K562 (cell line): ENCODE results near the gene CYB5R4. TPM values are rescaled to one million over a fixed set of nuclear protein-coding genes. Genes with fewer than 3 reads are reported as not detected.

Experiments used
- ATAC-seq: fragments of 200-7000 bp; cut with Tn5 transposase; 3 replicates; pipeline ENCODE4 v1.9.1; 2020; ENCODE audit warnings: moderate library complexity
- BruUV-seq: library from RNA; stranded (reverse); fragments of 400-500 nt; replicated peaks from 2 replicates; lab custom pipeline; 2021; lab: Mats Ljungman, UMichigan
- CTCF ChIA-PET: fragments of 300-600 bp; formaldehyde crosslinking; extraction: SDS; loops from one replicate; lab custom pipeline; 2021; ENCODE audit warnings: low intra/inter-chr PET ratio; lab: Yijun Ruan, JAX
- POLR2A ChIA-PET: fragments of 300-600, 350-650 bp; sonication (Branson Sonifier 250); formaldehyde crosslinking; extraction: SDS; loops from one replicate; lab custom pipeline; 2021; ENCODE audit warnings: antibody characterized with exemption, inconsistent platforms; lab: Yijun Ruan, JAX
- DNase-seq, 4 experiments: peaks; one replicate each; pipeline versions ENCODE4 v3.0.0 to v3.0.0-alpha.2; 2011 to 2018; ENCODE audit warnings: low spot score in 3 of 4, mixed read lengths in 3 of 4; ENCODE audit errors: extremely low read depth in 1 of 4
- FAIRE-seq: peaks from 2 replicates; lab custom pipeline; 2011; peaks lifted over from hg19 to GRCh38; lab: Jason Lieb, UNC
- H2AFZ ChIP-seq: 2 replicates; pipeline ENCODE4 v1.6.0; 2011; ENCODE audit warnings: low read depth, low read length, control low read depth, inconsistent platforms
- H3K27ac ChIP-seq: fragments of 200-600 bp; 3 replicates; pipeline ENCODE4 v1.8.0; 2011; ENCODE audit warnings: low read depth, mild to moderate bottlenecking, control low read depth, inconsistent platforms, low read length, moderate library complexity, mixed read lengths; ENCODE audit errors: extremely low read depth
- H3K27me3 ChIP-seq, 2 experiments: fragments of 300-600 bp in 1 of 2; 2 replicates in 1 of 2; 3 replicates in 1 of 2; pipeline versions ENCODE4 v1.6.0 to v1.8.0; 2011; ENCODE audit warnings: inconsistent platforms in 2 of 2, low read length in 2 of 2, mild to moderate bottlenecking in 1 of 2, mixed read lengths in 1 of 2, moderate library complexity in 1 of 2; ENCODE audit not compliant: control insufficient read depth in 2 of 2, insufficient read depth in 2 of 2
- H3K36me3 ChIP-seq: fragments of 300-600 bp; 3 replicates; pipeline ENCODE4 v1.8.0; 2011; ENCODE audit warnings: mild to moderate bottlenecking, low read length, inconsistent platforms; ENCODE audit not compliant: control insufficient read depth, insufficient read depth
- H3K4me1 ChIP-seq, 2 experiments: fragments of 200-600 bp in 1 of 2; replicated peaks in 1 of 2; 2 replicates in 1 of 2; 3 replicates in 1 of 2; pipeline versions ENCODE4 v1.5.1 to v1.8.0; 2011; ENCODE audit warnings: inconsistent platforms in 2 of 2, low read length in 2 of 2, mild to moderate bottlenecking in 1 of 2, mixed read lengths in 1 of 2, moderate library complexity in 1 of 2; ENCODE audit not compliant: control insufficient read depth in 2 of 2, insufficient read depth in 2 of 2
- H3K4me2 ChIP-seq: 2 replicates; pipeline ENCODE4 v1.6.1; 2011; ENCODE audit warnings: low read length, control low read depth, inconsistent platforms, mixed read lengths; ENCODE audit not compliant: insufficient read depth
- H3K4me3 ChIP-seq: fragments of 200-600 bp; sonication (generic), shearing (Covaris generic); 2 replicates; pipeline ENCODE4 v1.5.1; 2016; ENCODE audit warnings: control low read depth, inconsistent platforms
- H3K79me2 ChIP-seq: fragments of 200-600 bp; 3 replicates; pipeline ENCODE4 v1.8.0; 2011; ENCODE audit warnings: low read length, inconsistent platforms; ENCODE audit not compliant: control insufficient read depth, insufficient read depth
- H3K9ac ChIP-seq, 2 experiments: 2 replicates each; pipeline versions ENCODE4 v1.6.0 to v1.6.1; 2011; ENCODE audit warnings: low read depth in 2 of 2, low read length in 2 of 2, control low read depth in 1 of 2, inconsistent platforms in 1 of 2, mild to moderate bottlenecking in 1 of 2, mixed read lengths in 1 of 2; ENCODE audit not compliant: insufficient read depth in 1 of 2
- H3K9me1 ChIP-seq: one replicate; pipeline ENCODE4 v1.6.0; 2011; ENCODE audit warnings: inconsistent platforms, mild to moderate bottlenecking, low read length, moderate library complexity; ENCODE audit not compliant: control insufficient read depth, insufficient read depth
- H3K9me3 ChIP-seq: replicated peaks from 2 replicates; pipeline ENCODE4 v1.5.1; 2011; ENCODE audit warnings: low read depth, low read length, inconsistent platforms; ENCODE audit not compliant: control insufficient read depth, insufficient read depth
- H4K20me1 ChIP-seq: replicated peaks from 2 replicates; pipeline ENCODE4 v1.6.1; 2011; ENCODE audit warnings: low read length, inconsistent platforms, mixed read lengths; ENCODE audit not compliant: control insufficient read depth, insufficient read depth
- ELF2 ChIP-seq: fragments of 250-450 bp; sonication (Bioruptor Pico); IDR thresholded peaks from 2 replicates; pipeline ENCODE4 v1.5.0; 2021; ENCODE audit warnings: mild to moderate bottlenecking
- ETS2 ChIP-seq: IDR thresholded peaks from 2 replicates; pipeline ENCODE4 v1.6.1; 2016; ENCODE audit warnings: borderline replicate concordance, missing genetic modification characterization, mild to moderate bottlenecking, moderate library complexity, missing compliant biosample characterization; ENCODE audit not compliant: poor library complexity, severe bottlenecking
- FOXK1 ChIP-seq: sonication (generic); formaldehyde crosslinking; IDR thresholded peaks from 2 replicates; pipeline ENCODE4 v1.8.0; 2022; ENCODE audit warnings: missing genetic modification reagents, mild to moderate bottlenecking, borderline replicate concordance
- NEUROD1 ChIP-seq: fragments of 150-350 bp; IDR thresholded peaks from 2 replicates; pipeline ENCODE4 v1.6.1; 2014; ENCODE audit warnings: borderline replicate concordance, low read length, low read depth; ENCODE audit not compliant: partially characterized antibody
- NR2C2 ChIP-seq, 2 experiments: fragments of 200-800 bp in 1 of 2; sonication (Bioruptor generic) in 1 of 2; sonication (generic) in 1 of 2; formaldehyde crosslinking in 1 of 2; IDR thresholded peaks; 2 replicates each; pipeline versions ENCODE4 v1.6.1 to v1.8.0; 2016 to 2022; ENCODE audit warnings: mild to moderate bottlenecking in 1 of 2, missing compliant biosample characterization in 1 of 2, missing genetic modification characterization in 1 of 2, missing genetic modification reagents in 1 of 2
- PTBP1 ChIP-seq: fragments of 200-400 bp; formaldehyde crosslinking; IDR thresholded peaks from 2 replicates; pipeline ENCODE4 v1.6.1; 2017; ENCODE audit warnings: low read depth, low read length
- RAD51 ChIP-seq: fragments of 450-650 bp; IDR thresholded peaks from 2 replicates; pipeline ENCODE4 v1.7.1; 2016; ENCODE audit warnings: low read depth, mild to moderate bottlenecking, borderline replicate concordance
- SLC30A9 ChIP-seq: fragments of 250-450 bp; sonication (Bioruptor Pico); IDR thresholded peaks from 2 replicates; pipeline ENCODE4 v1.8.0; 2022; ENCODE audit warnings: mild to moderate bottlenecking, moderate library complexity
- STAT5B ChIP-seq: fragments of 250-450 bp; sonication (Bioruptor Pico); IDR thresholded peaks from 2 replicates; pipeline ENCODE4 v1.8.0; 2021; ENCODE audit warnings: mild to moderate bottlenecking, inconsistent platforms
- ZBTB7A ChIP-seq: IDR thresholded peaks from 2 replicates; pipeline ENCODE4 v1.6.1; 2011; ENCODE audit warnings: low read depth, mild to moderate bottlenecking, low read length, moderate library complexity, borderline replicate concordance; ENCODE audit not compliant: control insufficient read depth
- ZNF668 ChIP-seq: fragments of 250-450 bp; sonication (Bioruptor Pico); IDR thresholded peaks from 2 replicates; pipeline ENCODE4 v1.8.0; 2022; ENCODE audit warnings: mild to moderate bottlenecking, inconsistent platforms
- ZNF707 ChIP-seq: fragments of 250-450 bp; sonication (Bioruptor Pico); conservative IDR thresholded peaks from 2 replicates; pipeline ENCODE4 v1.8.0; 2022; ENCODE audit warnings: inconsistent platforms, mild to moderate bottlenecking, moderate library complexity
- WGBS: fragments of 100-300 bp; shearing (Covaris generic); methylation state at CpG from one replicate; pipeline ENCODE4 v1.1.6; 2016; ENCODE audit warnings: low coverage, mixed read lengths; ENCODE audit not compliant: insufficient coverage; ENCODE audit errors: missing lambda C conversion rate; 5-methylcytosine and 5-hydroxymethylcytosine counted together
- in situ Hi-C: fragments of 300-500 bp; cut with MboI; formaldehyde crosslinking; loops from 4 replicates; pipeline ENCODE4 v1.15.0; 2018; ENCODE audit warnings: inconsistent platforms, mixed read lengths
- intact Hi-C: fragments of 100-400 bp; cut with micrococcal nuclease; formaldehyde crosslinking; loops from 2 replicates; pipeline ENCODE4 v1.14.2; 2022
- polyA plus RNA-seq, 8 experiments: library from polyadenylated mRNA; depleted of rRNA in 4 of 8; stranded (reverse) in 5 of 8; unstranded in 3 of 8; fragments of >200 nt; fragmentation: Nextera tagmentation in 2 of 8; fragmentation: Illumina TruSeq in 1 of 8; extraction: Ambion mirVana in 2 of 8; extraction: Trizol in 1 of 8; gene quantifications; 2 replicates each; pipeline versions ENCODE4 v1.2.1 to v1.2.3, GENCODE V29; 2011 to 2014; ENCODE audit warnings: inconsistent platforms in 1 of 8, missing spikeins in 1 of 8
- total RNA-seq, 7 experiments: library from RNA; depleted of rRNA in 6 of 7; stranded (reverse); fragments of >200 nt in 6 of 7; fragmentation: Illumina TruSeq in 2 of 7; extraction: Trizol in 2 of 7; gene quantifications; 2 replicates each; pipeline versions ENCODE4 v1.2.1 to v1.2.3, GENCODE V29; 2011 to 2021; ENCODE audit warnings: low replicate concordance in 1 of 7
- TF ChIP-seq, protein P1 (sequence below): fragments of 250-450 bp; sonication (Bioruptor Pico); IDR thresholded peaks from 2 replicates; pipeline ENCODE4 v1.4.0; 2020; ENCODE audit warnings: mild to moderate bottlenecking, moderate library complexity
- TF ChIP-seq, protein P2 (sequence below): fragments of 450-650 bp; IDR thresholded peaks from 2 replicates; pipeline ENCODE4 v1.6.1; 2016; ENCODE audit warnings: missing biosample characterization, missing genetic modification characterization

CYB5R4 gene
- total and polyA plus RNA-seq, 9 of the 15 experiments (the other 6 are each of a cell fraction or from before 2014, with no cell fraction given) = 5.9 to 23.1 (median 19.0) TPM

DNA sequence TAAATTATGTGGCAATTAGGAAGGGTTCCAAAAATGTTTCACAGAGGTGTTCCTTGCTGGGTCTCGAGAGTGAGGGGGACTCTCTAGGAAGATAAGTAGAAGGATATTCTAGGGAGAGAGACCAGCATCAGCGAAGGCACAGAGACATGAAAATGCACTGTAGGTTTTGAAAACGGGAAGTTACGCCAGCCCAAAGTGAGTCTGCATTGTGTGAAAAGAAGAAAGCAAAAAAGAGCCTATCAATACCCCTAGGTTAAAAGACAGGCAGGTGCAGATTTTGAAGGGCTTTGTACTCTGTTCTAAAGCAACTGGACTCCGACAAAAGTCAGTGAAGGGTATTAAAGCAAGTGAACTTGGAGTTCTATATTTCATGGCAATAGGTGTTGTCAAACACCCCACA lies 148.4 kb downstream of the CYB5R4 start:
- no peaks in the 10 kb centered on the region for H3K9me1 ChIP-seq
- no peaks in the 10 kb centered on the region for H3K79me2 ChIP-seq
- in situ Hi-C loops (no loop called here), intact Hi-C loops (no loop called here)
- ChIA-PET CTCF (no interaction called here), POLR2A (no interaction called here)
- no peak overlapping the region for H3K9ac ChIP-seq
- peak overlapping the region; percentile 73 for H2AFZ ChIP-seq
- H3K4me3 ChIP-seq = no peak overlapping the region
- DNase-seq (no peak), ATAC-seq (no peak; the same call in 2 of the 3 replicates), FAIRE-seq (no peak)
- H3K4me2 ChIP-seq = no peak overlapping the region
- no peaks in the 10 kb centered on the region for H3K36me3 ChIP-seq
- 49% methylated on average over 5 of the region's 5 CpGs for WGBS
- no TSS peak for BruUV-seq
- H3K9me3 ChIP-seq = no peaks in the 10 kb centered on the region
- H3K27ac ChIP-seq = no peak overlapping the region
- no peaks in the 10 kb centered on the region for H3K4me1 ChIP-seq
- no peak for TF ChIP-seq STAT5B (CRISPR knock-in tag)
- no peak for TF ChIP-seq ZBTB7A
- TF ChIP-seq PTBP1 = no peak
- no peak for TF ChIP-seq FOXK1 (CRISPR knock-in tag)
- TF ChIP-seq ETS2 (tag) = no peak
- no peak for TF ChIP-seq ELF2 (CRISPR knock-in tag)
- no peak for TF ChIP-seq SLC30A9 (CRISPR knock-in tag)
- no peak for TF ChIP-seq NR2C2 (CRISPR knock-in tag; IDR thresholded peaks at IDR 0.05)
- TF ChIP-seq NR2C2 (tag; IDR thresholded peaks at IDR 0.05) = no peak
- TF ChIP-seq ZNF707 (CRISPR knock-in tag) = no peak
- TF ChIP-seq RAD51 = no peak
- no peak for TF ChIP-seq NEUROD1
- TF ChIP-seq, protein P1, sequence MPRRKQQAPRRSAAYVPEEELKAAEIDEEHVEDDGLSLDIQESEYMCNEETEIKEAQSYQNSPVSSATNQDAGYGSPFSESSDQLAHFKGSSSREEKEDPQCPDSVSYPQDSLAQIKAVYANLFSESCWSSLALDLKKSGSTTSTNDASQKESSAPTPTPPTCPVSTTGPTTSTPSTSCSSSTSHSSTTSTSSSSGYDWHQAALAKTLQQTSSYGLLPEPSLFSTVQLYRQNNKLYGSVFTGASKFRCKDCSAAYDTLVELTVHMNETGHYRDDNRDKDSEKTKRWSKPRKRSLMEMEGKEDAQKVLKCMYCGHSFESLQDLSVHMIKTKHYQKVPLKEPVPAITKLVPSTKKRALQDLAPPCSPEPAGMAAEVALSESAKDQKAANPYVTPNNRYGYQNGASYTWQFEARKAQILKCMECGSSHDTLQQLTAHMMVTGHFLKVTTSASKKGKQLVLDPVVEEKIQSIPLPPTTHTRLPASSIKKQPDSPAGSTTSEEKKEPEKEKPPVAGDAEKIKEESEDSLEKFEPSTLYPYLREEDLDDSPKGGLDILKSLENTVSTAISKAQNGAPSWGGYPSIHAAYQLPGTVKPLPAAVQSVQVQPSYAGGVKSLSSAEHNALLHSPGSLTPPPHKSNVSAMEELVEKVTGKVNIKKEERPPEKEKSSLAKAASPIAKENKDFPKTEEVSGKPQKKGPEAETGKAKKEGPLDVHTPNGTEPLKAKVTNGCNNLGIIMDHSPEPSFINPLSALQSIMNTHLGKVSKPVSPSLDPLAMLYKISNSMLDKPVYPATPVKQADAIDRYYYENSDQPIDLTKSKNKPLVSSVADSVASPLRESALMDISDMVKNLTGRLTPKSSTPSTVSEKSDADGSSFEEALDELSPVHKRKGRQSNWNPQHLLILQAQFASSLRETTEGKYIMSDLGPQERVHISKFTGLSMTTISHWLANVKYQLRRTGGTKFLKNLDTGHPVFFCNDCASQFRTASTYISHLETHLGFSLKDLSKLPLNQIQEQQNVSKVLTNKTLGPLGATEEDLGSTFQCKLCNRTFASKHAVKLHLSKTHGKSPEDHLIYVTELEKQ = no peak
- TF ChIP-seq, protein P2, sequence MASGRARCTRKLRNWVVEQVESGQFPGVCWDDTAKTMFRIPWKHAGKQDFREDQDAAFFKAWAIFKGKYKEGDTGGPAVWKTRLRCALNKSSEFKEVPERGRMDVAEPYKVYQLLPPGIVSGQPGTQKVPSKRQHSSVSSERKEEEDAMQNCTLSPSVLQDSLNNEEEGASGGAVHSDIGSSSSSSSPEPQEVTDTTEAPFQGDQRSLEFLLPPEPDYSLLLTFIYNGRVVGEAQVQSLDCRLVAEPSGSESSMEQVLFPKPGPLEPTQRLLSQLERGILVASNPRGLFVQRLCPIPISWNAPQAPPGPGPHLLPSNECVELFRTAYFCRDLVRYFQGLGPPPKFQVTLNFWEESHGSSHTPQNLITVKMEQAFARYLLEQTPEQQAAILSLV = no peak
- no peak for TF ChIP-seq ZNF668
- H3K27me3 ChIP-seq = no peaks in the 10 kb centered on the region
- H4K20me1 ChIP-seq = no peaks in the 10 kb centered on the region
